ENCODE measurements around the gene ARHGAP15.

DNA sequence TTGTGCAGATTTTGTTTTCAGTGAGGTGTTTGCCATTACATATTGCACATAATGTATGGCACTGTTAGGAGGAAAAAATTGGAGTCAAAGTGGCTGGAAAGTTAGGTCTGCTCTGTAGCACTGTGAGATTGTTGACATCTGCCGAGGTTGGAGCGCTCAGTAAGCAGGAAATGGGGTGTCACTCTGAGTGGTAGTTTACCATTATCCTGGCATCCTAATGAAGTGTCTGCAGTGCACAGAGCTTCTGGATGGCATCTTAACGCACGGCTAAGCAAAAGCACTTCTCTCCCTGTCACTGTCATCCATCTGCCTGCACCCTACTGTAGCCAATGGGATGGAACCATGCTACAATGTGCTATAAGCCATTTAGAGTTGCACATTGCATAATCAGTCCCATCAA lies 561.9 kb downstream of the ARHGAP15 start:
- TF ChIP-seq, protein P1, sequence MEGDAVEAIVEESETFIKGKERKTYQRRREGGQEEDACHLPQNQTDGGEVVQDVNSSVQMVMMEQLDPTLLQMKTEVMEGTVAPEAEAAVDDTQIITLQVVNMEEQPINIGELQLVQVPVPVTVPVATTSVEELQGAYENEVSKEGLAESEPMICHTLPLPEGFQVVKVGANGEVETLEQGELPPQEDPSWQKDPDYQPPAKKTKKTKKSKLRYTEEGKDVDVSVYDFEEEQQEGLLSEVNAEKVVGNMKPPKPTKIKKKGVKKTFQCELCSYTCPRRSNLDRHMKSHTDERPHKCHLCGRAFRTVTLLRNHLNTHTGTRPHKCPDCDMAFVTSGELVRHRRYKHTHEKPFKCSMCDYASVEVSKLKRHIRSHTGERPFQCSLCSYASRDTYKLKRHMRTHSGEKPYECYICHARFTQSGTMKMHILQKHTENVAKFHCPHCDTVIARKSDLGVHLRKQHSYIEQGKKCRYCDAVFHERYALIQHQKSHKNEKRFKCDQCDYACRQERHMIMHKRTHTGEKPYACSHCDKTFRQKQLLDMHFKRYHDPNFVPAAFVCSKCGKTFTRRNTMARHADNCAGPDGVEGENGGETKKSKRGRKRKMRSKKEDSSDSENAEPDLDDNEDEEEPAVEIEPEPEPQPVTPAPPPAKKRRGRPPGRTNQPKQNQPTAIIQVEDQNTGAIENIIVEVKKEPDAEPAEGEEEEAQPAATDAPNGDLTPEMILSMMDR (IDR thresholded peaks at IDR 0.05; ENCODE audit: insufficient read depth, low read length): no peak
- TF ChIP-seq POLR2AphosphoS5 (IDR thresholded peaks at IDR 0.05; ENCODE audit: low read depth) (no peak), SPI1 (IDR thresholded peaks at IDR 0.05; ENCODE audit: borderline replicate concordance, low read depth) (no peak), GABPA (IDR thresholded peaks at IDR 0.05; ENCODE audit: low read depth) (no peak)
- TF ChIP-seq, protein P2, sequence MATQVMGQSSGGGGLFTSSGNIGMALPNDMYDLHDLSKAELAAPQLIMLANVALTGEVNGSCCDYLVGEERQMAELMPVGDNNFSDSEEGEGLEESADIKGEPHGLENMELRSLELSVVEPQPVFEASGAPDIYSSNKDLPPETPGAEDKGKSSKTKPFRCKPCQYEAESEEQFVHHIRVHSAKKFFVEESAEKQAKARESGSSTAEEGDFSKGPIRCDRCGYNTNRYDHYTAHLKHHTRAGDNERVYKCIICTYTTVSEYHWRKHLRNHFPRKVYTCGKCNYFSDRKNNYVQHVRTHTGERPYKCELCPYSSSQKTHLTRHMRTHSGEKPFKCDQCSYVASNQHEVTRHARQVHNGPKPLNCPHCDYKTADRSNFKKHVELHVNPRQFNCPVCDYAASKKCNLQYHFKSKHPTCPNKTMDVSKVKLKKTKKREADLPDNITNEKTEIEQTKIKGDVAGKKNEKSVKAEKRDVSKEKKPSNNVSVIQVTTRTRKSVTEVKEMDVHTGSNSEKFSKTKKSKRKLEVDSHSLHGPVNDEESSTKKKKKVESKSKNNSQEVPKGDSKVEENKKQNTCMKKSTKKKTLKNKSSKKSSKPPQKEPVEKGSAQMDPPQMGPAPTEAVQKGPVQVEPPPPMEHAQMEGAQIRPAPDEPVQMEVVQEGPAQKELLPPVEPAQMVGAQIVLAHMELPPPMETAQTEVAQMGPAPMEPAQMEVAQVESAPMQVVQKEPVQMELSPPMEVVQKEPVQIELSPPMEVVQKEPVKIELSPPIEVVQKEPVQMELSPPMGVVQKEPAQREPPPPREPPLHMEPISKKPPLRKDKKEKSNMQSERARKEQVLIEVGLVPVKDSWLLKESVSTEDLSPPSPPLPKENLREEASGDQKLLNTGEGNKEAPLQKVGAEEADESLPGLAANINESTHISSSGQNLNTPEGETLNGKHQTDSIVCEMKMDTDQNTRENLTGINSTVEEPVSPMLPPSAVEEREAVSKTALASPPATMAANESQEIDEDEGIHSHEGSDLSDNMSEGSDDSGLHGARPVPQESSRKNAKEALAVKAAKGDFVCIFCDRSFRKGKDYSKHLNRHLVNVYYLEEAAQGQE (IDR thresholded peaks at IDR 0.05; ENCODE audit: insufficient replicate concordance, low read depth): no peak

Measured in HL-60 (cell line).